DND-41 (cell line): ENCODE data around the gene PDIA5.

Experiments
- ATAC-seq: fragments of 200-7000 bp; cut with Tn5 transposase; 3 replicates; pipeline ENCODE4 v1.9.1; 2021; ENCODE audit warnings: low read depth; ENCODE audit not compliant: insufficient read depth
- DNase-seq: peaks from one replicate; pipeline ENCODE4 v3.0.0-alpha.2; 2020
- H2AFZ ChIP-seq: 2 replicates; pipeline ENCODE4 v1.6.0; 2012; ENCODE audit warnings: low read depth, low read length
- H3K27ac ChIP-seq: 2 replicates; pipeline ENCODE4 v1.5.1; 2012; ENCODE audit warnings: low read length, inconsistent platforms
- H3K27me3 ChIP-seq: fragments of 200-600 bp; sonication (generic); 2 replicates; pipeline ENCODE4 v1.6.0; 2012; ENCODE audit warnings: low read length, mild to moderate bottlenecking, inconsistent platforms; ENCODE audit not compliant: insufficient read depth, poor library complexity
- H3K36me3 ChIP-seq: 2 replicates; pipeline ENCODE4 v1.5.1; 2012; ENCODE audit warnings: low read length, inconsistent platforms; ENCODE audit not compliant: insufficient read depth
- H3K4me1 ChIP-seq: 2 replicates; pipeline ENCODE4 v1.5.1; 2012; ENCODE audit warnings: mild to moderate bottlenecking, low read length; ENCODE audit not compliant: insufficient read depth
- H3K4me2 ChIP-seq: 2 replicates; pipeline ENCODE4 v1.6.0; 2012; ENCODE audit warnings: mild to moderate bottlenecking, moderate library complexity, low read length, inconsistent platforms; ENCODE audit not compliant: insufficient read depth
- H3K4me3 ChIP-seq, 2 experiments: fragments of 200-600 bp in 1 of 2; shearing (Covaris generic) in 1 of 2; 2 replicates each; pipeline ENCODE4 v1.5.1; 2012 to 2016; ENCODE audit warnings: inconsistent platforms in 2 of 2, low read length in 2 of 2, mild to moderate bottlenecking in 2 of 2, low read depth in 1 of 2, moderate library complexity in 1 of 2
- H3K79me2 ChIP-seq: 2 replicates; pipeline ENCODE4 v1.6.0; 2012; ENCODE audit warnings: low read length, inconsistent platforms; ENCODE audit not compliant: insufficient read depth
- H3K9ac ChIP-seq: 2 replicates; pipeline ENCODE4 v1.6.0; 2012; ENCODE audit warnings: low read depth, mild to moderate bottlenecking, inconsistent platforms, low read length, moderate library complexity
- H3K9me3 ChIP-seq: 2 replicates; pipeline ENCODE4 v1.5.1; 2012; ENCODE audit warnings: low read length, moderate library complexity, mild to moderate bottlenecking, inconsistent platforms; ENCODE audit not compliant: insufficient read depth, severe bottlenecking
- H4K20me1 ChIP-seq: 2 replicates; pipeline ENCODE4 v1.6.0; 2012; ENCODE audit warnings: low read length; ENCODE audit not compliant: insufficient read depth
- EZH2 ChIP-seq: IDR thresholded peaks from 3 replicates; pipeline ENCODE4 v1.6.1; 2012; ENCODE audit warnings: borderline replicate concordance, low read depth, mild to moderate bottlenecking, moderate library complexity, low read length, inconsistent platforms; ENCODE audit not compliant: severe bottlenecking
- TF ChIP-seq, protein P1 (sequence below): IDR thresholded peaks from 2 replicates; pipeline ENCODE4 v1.5.1; 2012; ENCODE audit warnings: borderline replicate concordance, low read length, moderate library complexity, mild to moderate bottlenecking; ENCODE audit not compliant: poor library complexity, severe bottlenecking; ENCODE audit errors: extremely low read depth

PDIA5 gene

DNA sequence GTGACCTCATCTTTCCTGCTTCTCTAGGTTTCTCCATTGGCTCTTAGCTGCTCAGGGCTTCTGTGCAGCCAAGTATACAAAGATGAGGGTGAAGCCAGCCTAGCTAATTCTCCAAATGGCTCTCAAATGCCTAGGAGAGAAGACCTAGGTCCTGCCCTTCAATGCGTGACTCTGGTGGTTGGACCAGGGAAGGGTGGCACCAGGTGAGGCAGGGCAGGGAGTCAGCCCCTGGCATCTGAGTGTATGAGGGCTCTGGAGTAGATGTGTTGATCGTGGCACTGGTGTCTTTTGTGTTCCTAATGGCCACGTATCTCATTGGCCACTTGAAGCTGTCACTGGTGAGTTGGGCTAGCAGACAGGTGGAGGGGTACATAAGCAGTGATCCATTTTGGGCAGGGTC lies 59.8 kb downstream of the PDIA5 start:
- Histone ChIP-seq H3K4me3 (no peak overlapping the region), H3K9ac (no peak overlapping the region), H3K4me2 (no peak overlapping the region), H2AFZ (no peak overlapping the region), H3K4me1 (no peaks in the 10 kb centered on the region), H3K36me3 (peaks cover 59% of the 10 kb centered on the region), H3K27ac (no peak overlapping the region), H3K9me3 (no peaks in the 10 kb centered on the region), H3K27me3 (no peaks in the 10 kb centered on the region), H4K20me1 (no peaks in the 10 kb centered on the region), H3K79me2 (no peaks in the 10 kb centered on the region)
- no peak for TF ChIP-seq EZH2
- TF ChIP-seq, protein P1, sequence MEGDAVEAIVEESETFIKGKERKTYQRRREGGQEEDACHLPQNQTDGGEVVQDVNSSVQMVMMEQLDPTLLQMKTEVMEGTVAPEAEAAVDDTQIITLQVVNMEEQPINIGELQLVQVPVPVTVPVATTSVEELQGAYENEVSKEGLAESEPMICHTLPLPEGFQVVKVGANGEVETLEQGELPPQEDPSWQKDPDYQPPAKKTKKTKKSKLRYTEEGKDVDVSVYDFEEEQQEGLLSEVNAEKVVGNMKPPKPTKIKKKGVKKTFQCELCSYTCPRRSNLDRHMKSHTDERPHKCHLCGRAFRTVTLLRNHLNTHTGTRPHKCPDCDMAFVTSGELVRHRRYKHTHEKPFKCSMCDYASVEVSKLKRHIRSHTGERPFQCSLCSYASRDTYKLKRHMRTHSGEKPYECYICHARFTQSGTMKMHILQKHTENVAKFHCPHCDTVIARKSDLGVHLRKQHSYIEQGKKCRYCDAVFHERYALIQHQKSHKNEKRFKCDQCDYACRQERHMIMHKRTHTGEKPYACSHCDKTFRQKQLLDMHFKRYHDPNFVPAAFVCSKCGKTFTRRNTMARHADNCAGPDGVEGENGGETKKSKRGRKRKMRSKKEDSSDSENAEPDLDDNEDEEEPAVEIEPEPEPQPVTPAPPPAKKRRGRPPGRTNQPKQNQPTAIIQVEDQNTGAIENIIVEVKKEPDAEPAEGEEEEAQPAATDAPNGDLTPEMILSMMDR = no peak
- no peak for DNase-seq
- ATAC-seq = no peak

GRCh38 chr3:123129092-123129491 lies 62.3 kb downstream of the PDIA5 start:
- Histone ChIP-seq H3K79me2 (no peaks in the 10 kb centered on the region), H3K4me1 (no peaks in the 10 kb centered on the region), H3K27ac (no peak overlapping the region), H3K4me2 (no peak overlapping the region), H3K9ac (no peak overlapping the region), H3K9me3 (no peaks in the 10 kb centered on the region), H3K27me3 (no peaks in the 10 kb centered on the region), H3K36me3 (peaks cover 59% of the 10 kb centered on the region), H4K20me1 (no peaks in the 10 kb centered on the region), H3K4me3 (no peak overlapping the region), H2AFZ (no peak overlapping the region)
- no peak for ATAC-seq
- no peak for DNase-seq
- TF ChIP-seq EZH2 = no peak
- TF ChIP-seq, protein P1 = no peak

DNA sequence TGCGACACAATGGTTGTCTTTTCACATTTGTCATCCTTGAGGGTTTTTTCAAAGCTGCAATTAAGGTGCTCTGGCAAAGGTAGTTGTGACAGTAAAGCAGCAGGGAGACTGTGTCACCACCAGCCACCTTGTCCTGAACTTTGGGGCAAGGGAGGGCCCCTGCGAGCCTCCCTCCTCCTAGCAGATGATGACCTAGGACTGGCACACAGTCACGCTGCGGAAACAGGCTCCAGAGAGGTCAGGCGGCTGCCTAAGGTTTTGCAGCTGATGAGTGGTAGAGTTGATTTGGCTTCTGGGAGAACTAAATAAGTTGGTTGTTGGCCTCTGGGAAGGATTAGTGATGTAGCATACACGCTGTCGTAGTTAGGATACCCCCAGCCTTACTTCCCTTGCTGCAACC lies 62.7 kb downstream of the PDIA5 start:
- Histone ChIP-seq H3K4me2 (no peak overlapping the region), H3K27me3 (no peaks in the 10 kb centered on the region), H3K36me3 (peaks cover 59% of the 10 kb centered on the region), H3K4me3 (no peak overlapping the region), H3K9me3 (no peaks in the 10 kb centered on the region), H3K27ac (no peak overlapping the region), H3K9ac (no peak overlapping the region), H2AFZ (no peak overlapping the region), H3K4me1 (no peaks in the 10 kb centered on the region), H3K79me2 (no peaks in the 10 kb centered on the region), H4K20me1 (no peaks in the 10 kb centered on the region)
- DNase-seq = no peak
- TF ChIP-seq EZH2 = no peak
- TF ChIP-seq, protein P1 = no peak
- ATAC-seq = no peak
